T-cell (primary cell): Measurements from ENCODE around the gene ADAMTS16. TPM values are rescaled to one million over a fixed set of nuclear protein-coding genes. Genes with fewer than 3 reads are reported as not detected.

ENCODE experiments used
- ATAC-seq, 4 experiments: fragments of 200-7000 bp in 3 of 4; fragments of 150-1000 bp in 1 of 4; cut with Tn5 transposase; replicated peaks in 1 of 4; 1 replicate in 3 of 4; 2 replicates in 1 of 4; pipeline ENCODE4 v1.10.0; 2021; ENCODE audit warnings: moderate library complexity in 3 of 4, mild to moderate bottlenecking in 2 of 4, moderate number of reproducible peaks in 1 of 4
- CTCF ChIA-PET, 2 donors: fragments of 300-600 bp; sonication (Branson Sonifier 250); formaldehyde crosslinking; loops; one replicate each; lab custom pipeline; 2022; ENCODE audit warnings: antibody characterized with exemption in 2 of 2; lab: Charles Lee
- POLR2A ChIA-PET, 2 donors: fragments of 300-600 bp; sonication (Branson Sonifier 250); formaldehyde crosslinking; loops; one replicate each; lab custom pipeline; 2022; ENCODE audit warnings: antibody characterized with exemption in 2 of 2; lab: Charles Lee
- DNase-seq, 35 experiments: peaks; one replicate each; pipeline versions ENCODE4 v3.0.0 to v3.0.0-alpha.2; 2013 to 2023
- H3K27ac ChIP-seq: one replicate; pipeline ENCODE4 v1.5.1; 2013; ENCODE audit warnings: low read length
- H3K27me3 ChIP-seq, 2 experiments: replicated peaks in 1 of 2; 1 replicate in 1 of 2; 2 replicates in 1 of 2; pipeline versions ENCODE4 v1.6.1 to v1.7.0; 2013; ENCODE audit warnings: low read length in 1 of 2, mixed read lengths in 1 of 2; ENCODE audit not compliant: control insufficient read depth in 2 of 2, insufficient read depth in 2 of 2; ENCODE audit errors: extremely low read depth in 1 of 2
- H3K36me3 ChIP-seq, 2 donors: 1 replicate in 1 of 2; 2 replicates in 1 of 2; pipeline versions ENCODE4 v1.6.1 to v1.7.0; 2013; ENCODE audit warnings: low read length in 1 of 2; ENCODE audit not compliant: control insufficient read depth in 2 of 2, insufficient read depth in 1 of 2; ENCODE audit errors: extremely low read depth in 1 of 2
- H3K4me1 ChIP-seq, 2 experiments: 1 replicate in 1 of 2; 2 replicates in 1 of 2; pipeline versions ENCODE4 v1.6.1 to v1.7.0; 2013; ENCODE audit warnings: low read length in 2 of 2, mixed read lengths in 1 of 2; ENCODE audit not compliant: insufficient read depth in 2 of 2, control insufficient read depth in 1 of 2; ENCODE audit errors: extremely low read depth in 1 of 2
- H3K4me3 ChIP-seq, 2 donors: 1 replicate in 1 of 2; 2 replicates in 1 of 2; pipeline versions ENCODE4 v1.5.1 to v1.7.0; 2013; ENCODE audit warnings: mild to moderate bottlenecking in 2 of 2, low read length in 1 of 2, moderate library complexity in 1 of 2; ENCODE audit not compliant: control insufficient read depth in 1 of 2; ENCODE audit errors: extremely low read depth in 1 of 2
- H3K9me3 ChIP-seq: 2 replicates; pipeline ENCODE4 v1.7.0; 2013
- H3K27ac Mint-ChIP-seq, 2 donors: one replicate each; pipeline ENCODE4 v1.8.0; 2020 to 2021; ENCODE audit warnings: mild to moderate bottlenecking in 2 of 2, mixed read lengths in 2 of 2
- H3K27me3 Mint-ChIP-seq, 2 donors: one replicate each; pipeline ENCODE4 v1.8.0; 2021 to 2022; ENCODE audit warnings: mixed read lengths in 2 of 2
- H3K36me3 Mint-ChIP-seq: one replicate; pipeline ENCODE4 v1.8.0; 2021; ENCODE audit warnings: mixed read lengths
- H3K4me1 Mint-ChIP-seq, 3 donors: one replicate each; pipeline ENCODE4 v1.8.0; 2020 to 2022; ENCODE audit warnings: mixed read lengths in 3 of 3, mild to moderate bottlenecking in 1 of 3
- H3K4me3 Mint-ChIP-seq, 3 donors: one replicate each; pipeline ENCODE4 v1.8.0; 2020 to 2022; ENCODE audit warnings: mild to moderate bottlenecking in 3 of 3, mixed read lengths in 3 of 3, moderate library complexity in 3 of 3
- H3K9me3 Mint-ChIP-seq, 3 donors: one replicate each; pipeline ENCODE4 v1.8.0; 2020 to 2022; ENCODE audit warnings: mixed read lengths in 3 of 3
- WGBS: methylation state at CpG from one replicate; pipeline ENCODE4 v1.1.5; 2013; ENCODE audit warnings: missing lambda C conversion rate; ENCODE audit not compliant: insufficient coverage; 5-methylcytosine and 5-hydroxymethylcytosine counted together
- total RNA-seq, 35 experiments: library from RNA in 6 of 35; stranded (reverse) in 6 of 35; fragments of 120-200 nt in 1 of 35; gene quantifications; one replicate each; pipeline versions ENCODE4 v1.2.1 to v1.2.4 and lab custom pipeline; 2013 to 2026

The ADAMTS16 gene
- total RNA-seq, 5 donors from 2014 or later (not counting 1 experiment from before 2014, with no cell fraction given), result 0.06 to 0.09 TPM; not detected in 3

DNA sequence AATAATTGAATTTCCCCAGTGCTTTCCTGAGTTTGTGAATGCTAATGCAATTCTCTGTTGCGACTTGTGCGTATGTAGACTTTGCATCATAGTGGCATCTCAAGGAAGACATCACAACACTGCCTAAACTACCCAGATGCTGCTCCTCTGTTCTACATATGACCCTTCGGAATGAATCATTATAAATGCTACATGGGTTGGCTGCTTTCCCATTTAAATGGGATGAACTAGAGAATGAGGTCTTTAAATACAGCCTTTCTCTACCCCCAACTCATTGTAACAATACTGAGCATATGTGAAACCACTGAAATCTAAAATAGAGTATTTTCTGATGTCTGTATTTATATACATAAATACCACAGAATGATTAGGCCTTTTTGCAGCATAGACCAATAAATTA, 145.8 kb downstream of the ADAMTS16 start:
- Mint-ChIP-seq H3K9me3 (peaks cover 5 to 17% (median 14%) of the 10 kb centered on the region in 3 donors), H3K4me1 (no peaks in the 10 kb centered on the region), H3K27me3 (no peaks in the 10 kb centered on the region), H3K4me3 (no peak overlapping the region), H3K36me3 (no peaks in the 10 kb centered on the region), H3K27ac (no peak overlapping the region)
- DNase-seq, result no peak
- H3K36me3 ChIP-seq, result no peaks in the 10 kb centered on the region
- CTCF ChIA-PET, result no interaction called here
- no peaks in the 10 kb centered on the region for H3K4me1 ChIP-seq
- 93% methylated on average over 2 of the region's 3 CpGs for WGBS
- H3K27ac ChIP-seq, result no peak overlapping the region
- H3K27me3 ChIP-seq, result peaks cover 0 to 5% of the 10 kb centered on the region in 2 experiments
- POLR2A ChIA-PET, result no interaction called here
- ATAC-seq, result no peak
- no peak overlapping the region for H3K4me3 ChIP-seq
- peaks cover 3% of the 10 kb centered on the region for H3K9me3 ChIP-seq

DNA sequence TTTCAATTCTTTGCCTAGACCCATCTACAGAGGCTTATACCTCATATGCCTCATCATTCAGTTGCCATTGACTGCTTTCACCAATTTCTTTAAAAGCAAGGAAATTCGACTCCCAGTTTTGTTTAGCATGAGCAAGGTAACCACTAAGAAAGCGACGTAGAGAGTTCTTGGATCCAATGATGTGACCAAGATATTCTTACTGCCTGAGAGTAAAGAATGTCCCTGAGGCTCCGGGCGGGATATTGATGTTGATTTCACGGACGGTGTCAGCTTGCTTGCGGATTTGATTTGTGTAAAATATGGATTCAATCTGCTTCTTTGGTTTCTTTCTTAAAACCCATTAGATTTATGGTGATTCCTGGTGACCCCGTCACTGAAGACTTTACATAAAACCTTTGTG, 147.3 kb downstream of the ADAMTS16 start:
- Mint-ChIP-seq H3K9me3 (peaks cover 5 to 17% (median 14%) of the 10 kb centered on the region in 3 donors), H3K4me3 (no peak overlapping the region)

GRCh38 chr5:5288201-5288600, 148.1 kb downstream of the ADAMTS16 start:
- no peak overlapping the region for H3K4me3 Mint-ChIP-seq
- Histone ChIP-seq H3K4me3 (no peak overlapping the region), H3K27ac (no peak overlapping the region), H3K27me3 (peaks cover 0 to 12% of the 10 kb centered on the region in 2 experiments), H3K4me1 (no peaks in the 10 kb centered on the region), H3K36me3 (no peaks in the 10 kb centered on the region), H3K9me3 (peaks cover 3% of the 10 kb centered on the region)
- peaks cover 5 to 14% (median 11%) of the 10 kb centered on the region in 3 donors for H3K9me3 Mint-ChIP-seq
- DNase-seq (no peak), ATAC-seq (no peak)
- H3K27me3 Mint-ChIP-seq, result peaks cover 0 to 3% of the 10 kb centered on the region in 2 donors
- 100% methylated on average over 2 of the region's 8 CpGs for WGBS
- ChIA-PET POLR2A (no interaction called here), CTCF (no interaction called here)
- H3K36me3 Mint-ChIP-seq, result no peaks in the 10 kb centered on the region
- H3K4me1 Mint-ChIP-seq, result no peaks in the 10 kb centered on the region
- H3K27ac Mint-ChIP-seq, result no peak overlapping the region

More for the DNA sequence above, 147.3 kb downstream of the ADAMTS16 start:
- POLR2A ChIA-PET, result no interaction called here
- CTCF ChIA-PET, result no interaction called here
- Histone ChIP-seq H3K27me3 (peaks cover 0 to 5% of the 10 kb centered on the region in 2 experiments), H3K4me3 (no peak overlapping the region), H3K4me1 (no peaks in the 10 kb centered on the region), H3K27ac (no peak overlapping the region), H3K9me3 (peaks cover 3% of the 10 kb centered on the region), H3K36me3 (no peaks in the 10 kb centered on the region)
- H3K4me1 Mint-ChIP-seq, result no peaks in the 10 kb centered on the region
- 83% methylated on average over 9 of the region's 9 CpGs for WGBS
- peaks cover 0 to under 1% of the 10 kb centered on the region in 2 donors for H3K27me3 Mint-ChIP-seq
- no peak overlapping the region for H3K27ac Mint-ChIP-seq
- ATAC-seq (no peak), DNase-seq (no peak)
- H3K36me3 Mint-ChIP-seq, result no peaks in the 10 kb centered on the region

DNA sequence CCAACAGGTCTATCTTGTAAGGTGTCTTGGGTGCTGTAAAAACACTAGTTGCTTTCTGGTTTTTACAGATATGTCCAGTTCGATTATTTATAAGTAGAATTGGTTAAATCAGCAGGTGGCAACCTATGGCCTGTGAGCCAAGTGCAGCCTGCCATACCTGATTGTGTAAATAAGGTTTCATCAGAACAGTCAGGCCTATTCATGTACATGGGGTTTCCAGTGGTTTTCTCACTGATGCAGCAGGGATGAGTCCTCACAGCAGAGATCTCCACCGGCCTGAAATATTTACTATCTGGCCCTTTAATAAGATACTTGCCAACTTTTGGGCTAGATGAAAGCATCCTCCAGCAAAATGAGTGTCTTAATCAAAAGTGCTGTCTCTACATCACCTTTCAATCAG, 149.4 kb downstream of the ADAMTS16 start:
- POLR2A ChIA-PET, result no interaction called here
- Mint-ChIP-seq H3K9me3 (peaks cover 8 to 10% (median 10%) of the 10 kb centered on the region in 3 donors), H3K36me3 (no peaks in the 10 kb centered on the region)

GRCh38 chr5:5290674-5291334, 150.7 kb downstream of the ADAMTS16 start:
- CTCF ChIA-PET, result no interaction called here
- ATAC-seq, result no peak

More for the DNA sequence above, 149.4 kb downstream of the ADAMTS16 start:
- 71% methylated on average over 2 of the region's 2 CpGs for WGBS
- no peak overlapping the region for H3K4me3 Mint-ChIP-seq
- no peaks in the 10 kb centered on the region for H3K4me1 Mint-ChIP-seq
- peaks cover 0 to 12% of the 10 kb centered on the region in 2 experiments for H3K27me3 ChIP-seq
- no peaks in the 10 kb centered on the region for H3K9me3 ChIP-seq
- no peak overlapping the region for H3K4me3 ChIP-seq
- no peaks in the 10 kb centered on the region for H3K4me1 ChIP-seq
- H3K36me3 ChIP-seq, result no peaks in the 10 kb centered on the region
- H3K27ac Mint-ChIP-seq, result no peak overlapping the region
- peaks cover 0 to 3% of the 10 kb centered on the region in 2 donors for H3K27me3 Mint-ChIP-seq
- CTCF ChIA-PET, result no interaction called here
- no peak for ATAC-seq
- H3K27ac ChIP-seq, result no peak overlapping the region
- no peak for DNase-seq

GRCh38 chr5:5291357-5291756, 151.2 kb downstream of the ADAMTS16 start:
- Mint-ChIP-seq H3K27me3 (peaks cover 0 to 3% of the 10 kb centered on the region in 2 donors), H3K9me3 (peaks cover 3 to 10% (median 8%) of the 10 kb centered on the region in 3 donors), H3K4me3 (no peak overlapping the region), H3K27ac (no peak overlapping the region), H3K4me1 (no peaks in the 10 kb centered on the region), H3K36me3 (no peaks in the 10 kb centered on the region)
- ChIA-PET POLR2A (interaction anchor here in 1 of 2 donors (0.6 kb wide), 1 partner anchor 150 kb away, joined by 3 read pairs; no protein-coding TSS in a partner anchor), CTCF (no interaction called here)
- no peaks in the 10 kb centered on the region for H3K36me3 ChIP-seq
- no peak overlapping the region for H3K27ac ChIP-seq
- no peaks in the 10 kb centered on the region for H3K9me3 ChIP-seq
- 33% methylated on average over 1 of the region's 7 CpGs for WGBS
- H3K27me3 ChIP-seq, result peaks cover 0 to 12% of the 10 kb centered on the region in 2 experiments
- no peak for DNase-seq
- no peak for ATAC-seq
- no peaks in the 10 kb centered on the region for H3K4me1 ChIP-seq
- H3K4me3 ChIP-seq, result no peak overlapping the region

More at GRCh38 chr5:5290674-5291334, 150.7 kb downstream of the ADAMTS16 start:
- Mint-ChIP-seq H3K27me3 (peaks cover 0 to 3% of the 10 kb centered on the region in 2 donors), H3K27ac (no peak overlapping the region), H3K4me3 (no peak overlapping the region), H3K4me1 (no peaks in the 10 kb centered on the region), H3K9me3 (peaks cover 4 to 10% (median 9%) of the 10 kb centered on the region in 3 donors), H3K36me3 (no peaks in the 10 kb centered on the region)
- POLR2A ChIA-PET, result no interaction called here
- H3K27me3 ChIP-seq, result peaks cover 0 to 12% of the 10 kb centered on the region in 2 experiments
- H3K9me3 ChIP-seq, result no peaks in the 10 kb centered on the region
- DNase-seq, result no peak
- no peak overlapping the region for H3K27ac ChIP-seq
- H3K4me3 ChIP-seq, result no peak overlapping the region
- H3K36me3 ChIP-seq, result no peaks in the 10 kb centered on the region
- 93% methylated on average over 3 of the region's 10 CpGs for WGBS
- H3K4me1 ChIP-seq, result no peaks in the 10 kb centered on the region
